ENCODE data around the gene GPX1. TPM values are rescaled to one million over a fixed set of nuclear protein-coding genes. Genes with fewer than 3 reads are reported as not detected.

GPX1 gene
- polyA plus RNA-seq, 2 donors, result 245 to 383 TPM

DNA sequence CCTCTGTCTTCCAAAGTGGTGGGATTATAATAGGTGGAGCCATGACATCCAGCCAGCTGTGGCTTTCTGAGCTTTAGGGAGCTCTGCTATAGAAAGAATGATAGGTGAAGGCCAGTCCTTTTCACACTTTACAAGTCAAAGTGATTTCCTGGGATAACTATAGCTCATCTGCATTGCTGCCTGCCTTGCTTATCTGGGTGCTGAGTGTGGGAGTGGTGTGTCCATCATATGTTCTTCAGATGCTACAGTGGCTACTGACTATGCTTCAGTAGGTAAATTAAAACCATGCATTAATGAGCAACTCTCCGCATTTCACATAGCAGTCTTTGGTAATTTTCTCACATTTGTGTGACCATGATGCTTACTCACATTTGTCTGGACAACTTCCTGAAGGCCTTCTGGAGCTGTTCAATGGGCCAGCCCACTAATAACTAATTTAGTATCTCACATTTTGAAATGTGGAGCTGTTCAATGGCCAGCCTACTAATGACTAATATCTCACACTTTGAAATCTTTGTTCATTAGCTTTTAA, 30.2 kb upstream of the GPX1 start:
- H3K27ac ChIP-seq (ENCODE audit: low read depth in 2 of 2, low read length in 1 of 2), result no peak overlapping the region
- H3K27me3 ChIP-seq (ENCODE audit: control insufficient read depth in 1 of 2, insufficient read depth in 2 of 2, low read length in 2 of 2), result no peaks in the 10 kb centered on the region
- H3K36me3 ChIP-seq (ENCODE audit: control insufficient read depth in 2 of 2, insufficient read depth in 2 of 2, low read length in 1 of 2), result no peaks in the 10 kb centered on the region
- H3K9me3 ChIP-seq (ENCODE audit: control insufficient read depth in 2 of 2, insufficient read depth in 1 of 2, low read depth in 1 of 2, low read length in 1 of 2), result no peaks in the 10 kb centered on the region
- peaks cover 0 to 2% of the 10 kb centered on the region in 2 donors for H3K4me1 ChIP-seq (ENCODE audit: control insufficient read depth in 2 of 2, insufficient read depth in 2 of 2, low read length in 1 of 2)
- no peak overlapping the region for H3K4me3 ChIP-seq (ENCODE audit: low read depth in 1 of 2, low read length in 2 of 2)
- WGBS, 2 donors, result 85 to 97% methylated on average over 1 of the region's 1 CpG

DNA sequence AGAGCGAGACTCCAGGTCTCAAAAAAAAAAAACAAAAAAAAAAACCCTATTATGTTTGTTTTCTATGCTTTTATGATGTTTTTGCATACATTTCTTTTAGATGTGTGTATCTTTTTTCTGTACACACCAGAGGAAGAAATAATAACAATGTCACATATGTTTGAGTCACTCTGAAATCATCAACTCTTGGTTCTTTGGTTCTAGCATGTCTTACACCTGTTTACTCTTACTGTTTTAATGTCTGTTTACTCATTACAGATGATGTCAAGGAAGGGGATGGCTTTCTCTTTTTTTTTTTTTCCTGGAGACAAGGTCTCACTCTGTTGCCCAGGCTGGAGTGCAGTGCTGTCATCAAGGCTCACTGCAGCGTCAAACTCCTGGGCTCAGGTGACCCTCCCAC, 29.6 kb upstream of the GPX1 start:
- no peaks in the 10 kb centered on the region for H3K9me3 ChIP-seq (ENCODE audit: control insufficient read depth in 2 of 2, insufficient read depth in 1 of 2, low read depth in 1 of 2, low read length in 1 of 2)
- no peak overlapping the region for H3K4me3 ChIP-seq (ENCODE audit: low read depth in 1 of 2, low read length in 2 of 2)
- H3K4me1 ChIP-seq (ENCODE audit: control insufficient read depth in 2 of 2, insufficient read depth in 2 of 2, low read length in 1 of 2), result peaks cover 0 to 2% of the 10 kb centered on the region in 2 donors
- 85 to 96% methylated on average over 2 of the region's 2 CpGs for WGBS, 2 donors
- no peaks in the 10 kb centered on the region for H3K27me3 ChIP-seq (ENCODE audit: control insufficient read depth in 1 of 2, insufficient read depth in 2 of 2, low read length in 2 of 2)
- no peak overlapping the region for H3K27ac ChIP-seq (ENCODE audit: low read depth in 2 of 2, low read length in 1 of 2)
- H3K36me3 ChIP-seq (ENCODE audit: control insufficient read depth in 2 of 2, insufficient read depth in 2 of 2, low read length in 1 of 2), result no peaks in the 10 kb centered on the region

DNA sequence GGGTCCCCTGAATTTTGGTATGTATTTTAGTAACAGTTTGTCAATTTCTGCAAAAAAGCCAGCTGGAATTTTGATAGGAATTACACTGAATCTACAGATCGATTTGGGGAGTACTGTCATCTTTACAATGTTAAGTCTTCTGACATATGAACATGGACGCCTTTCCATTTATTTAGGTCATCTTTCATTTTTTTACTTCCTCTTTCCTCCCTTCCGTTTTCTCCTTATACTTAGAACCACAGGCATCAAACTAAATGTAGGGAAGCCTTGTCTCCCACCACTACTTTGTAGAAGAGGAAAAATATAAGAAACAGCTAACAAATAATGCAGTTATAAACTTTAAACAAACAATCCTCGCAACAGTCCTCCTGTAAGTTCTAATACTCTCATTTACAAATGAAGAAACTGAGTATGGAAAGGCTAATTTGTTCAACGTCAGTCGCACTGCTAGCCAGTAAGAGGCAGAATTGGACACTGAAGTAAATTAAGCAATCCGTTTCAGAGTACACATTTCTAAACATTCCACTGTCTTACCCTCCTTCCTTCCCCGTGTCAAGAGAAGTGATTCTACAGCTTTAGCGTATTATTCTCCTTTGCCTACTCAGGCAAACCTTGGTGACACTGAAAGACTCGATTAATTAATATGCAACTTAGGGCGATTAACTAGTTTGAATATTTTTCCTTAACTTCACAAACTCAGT, 28.1 kb upstream of the GPX1 start:
- Histone ChIP-seq H3K27ac (ENCODE audit: low read depth in 2 of 2, low read length in 1 of 2) (no peak overlapping the region), H3K4me1 (ENCODE audit: control insufficient read depth in 2 of 2, insufficient read depth in 2 of 2, low read length in 1 of 2) (peaks cover 0 to 2% of the 10 kb centered on the region in 2 donors), H3K9me3 (ENCODE audit: control insufficient read depth in 2 of 2, insufficient read depth in 1 of 2, low read depth in 1 of 2, low read length in 1 of 2) (no peaks in the 10 kb centered on the region), H3K27me3 (ENCODE audit: control insufficient read depth in 1 of 2, insufficient read depth in 2 of 2, low read length in 2 of 2) (no peaks in the 10 kb centered on the region), H3K36me3 (ENCODE audit: control insufficient read depth in 2 of 2, insufficient read depth in 2 of 2, low read length in 1 of 2) (no peaks in the 10 kb centered on the region), H3K4me3 (ENCODE audit: low read depth in 1 of 2, low read length in 2 of 2) (no peak overlapping the region)
- WGBS, 2 donors, result 78 to 80% methylated on average over 11 of the region's 11 CpGs

DNA sequence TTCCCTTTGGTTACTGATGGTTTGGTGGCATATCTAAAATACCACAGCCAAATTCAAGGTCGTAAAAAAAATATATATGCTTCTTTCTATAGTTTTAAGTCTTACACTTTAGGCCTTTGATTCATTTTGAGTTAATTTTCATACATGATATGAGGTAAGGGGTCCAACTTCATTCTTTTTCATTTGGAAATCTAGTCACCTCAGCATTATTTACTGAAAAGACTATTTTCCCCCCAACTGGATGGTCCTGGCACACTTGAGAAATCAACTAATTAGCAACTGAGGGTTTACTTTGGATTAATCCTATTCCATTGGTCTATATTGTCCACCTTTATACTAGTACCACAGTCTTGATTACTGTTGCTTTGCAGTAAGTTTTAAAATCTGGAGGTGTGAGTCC, 27.5 kb upstream of the GPX1 start:
- Histone ChIP-seq H3K9me3 (ENCODE audit: control insufficient read depth in 2 of 2, insufficient read depth in 1 of 2, low read depth in 1 of 2, low read length in 1 of 2) (no peaks in the 10 kb centered on the region), H3K4me3 (ENCODE audit: low read depth in 1 of 2, low read length in 2 of 2) (no peak overlapping the region), H3K4me1 (ENCODE audit: control insufficient read depth in 2 of 2, insufficient read depth in 2 of 2, low read length in 1 of 2) (peaks cover 0 to 2% of the 10 kb centered on the region in 2 donors), H3K27ac (ENCODE audit: low read depth in 2 of 2, low read length in 1 of 2) (no peak overlapping the region), H3K27me3 (ENCODE audit: control insufficient read depth in 1 of 2, insufficient read depth in 2 of 2, low read length in 2 of 2) (no peaks in the 10 kb centered on the region), H3K36me3 (ENCODE audit: control insufficient read depth in 2 of 2, insufficient read depth in 2 of 2, low read length in 1 of 2) (no peaks in the 10 kb centered on the region)
- WGBS, 2 donors, result 80 to 89% methylated on average over 1 of the region's 1 CpG

DNA sequence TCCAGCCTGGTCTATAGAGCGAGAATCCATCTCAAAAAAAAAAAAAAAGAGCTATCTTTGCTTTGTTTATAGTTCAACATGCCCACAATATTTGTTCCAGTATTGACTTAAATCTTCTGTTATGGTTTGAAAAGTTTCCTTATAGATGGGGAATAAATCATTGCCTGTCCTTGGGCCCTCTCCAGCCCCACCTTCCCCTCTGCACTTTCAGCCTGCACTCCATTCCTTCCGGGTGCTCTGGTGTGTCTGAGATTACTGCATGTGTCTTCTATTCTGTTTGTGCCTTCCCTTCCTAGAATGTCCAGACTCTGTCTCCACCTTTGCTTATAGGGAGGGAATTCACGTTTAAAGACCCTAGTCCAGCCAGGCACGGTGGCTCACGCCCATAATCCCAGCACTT, 25.2 kb upstream of the GPX1 start:
- no peaks in the 10 kb centered on the region for H3K27me3 ChIP-seq (ENCODE audit: control insufficient read depth in 1 of 2, insufficient read depth in 2 of 2, low read length in 2 of 2)
- peaks cover 0 to 4% of the 10 kb centered on the region in 2 donors for H3K4me1 ChIP-seq (ENCODE audit: control insufficient read depth in 2 of 2, insufficient read depth in 2 of 2, low read length in 1 of 2)
- 61 to 66% methylated on average over 4 to 5 of the region's 5 CpGs for WGBS, 2 donors
- H3K36me3 ChIP-seq (ENCODE audit: control insufficient read depth in 2 of 2, insufficient read depth in 2 of 2, low read length in 1 of 2), result no peaks in the 10 kb centered on the region
- H3K9me3 ChIP-seq (ENCODE audit: control insufficient read depth in 2 of 2, insufficient read depth in 1 of 2, low read depth in 1 of 2, low read length in 1 of 2), result no peaks in the 10 kb centered on the region
- no peak overlapping the region for H3K4me3 ChIP-seq (ENCODE audit: low read depth in 1 of 2, low read length in 2 of 2)
- H3K27ac ChIP-seq (ENCODE audit: low read depth in 2 of 2, low read length in 1 of 2), result no peak overlapping the region

DNA sequence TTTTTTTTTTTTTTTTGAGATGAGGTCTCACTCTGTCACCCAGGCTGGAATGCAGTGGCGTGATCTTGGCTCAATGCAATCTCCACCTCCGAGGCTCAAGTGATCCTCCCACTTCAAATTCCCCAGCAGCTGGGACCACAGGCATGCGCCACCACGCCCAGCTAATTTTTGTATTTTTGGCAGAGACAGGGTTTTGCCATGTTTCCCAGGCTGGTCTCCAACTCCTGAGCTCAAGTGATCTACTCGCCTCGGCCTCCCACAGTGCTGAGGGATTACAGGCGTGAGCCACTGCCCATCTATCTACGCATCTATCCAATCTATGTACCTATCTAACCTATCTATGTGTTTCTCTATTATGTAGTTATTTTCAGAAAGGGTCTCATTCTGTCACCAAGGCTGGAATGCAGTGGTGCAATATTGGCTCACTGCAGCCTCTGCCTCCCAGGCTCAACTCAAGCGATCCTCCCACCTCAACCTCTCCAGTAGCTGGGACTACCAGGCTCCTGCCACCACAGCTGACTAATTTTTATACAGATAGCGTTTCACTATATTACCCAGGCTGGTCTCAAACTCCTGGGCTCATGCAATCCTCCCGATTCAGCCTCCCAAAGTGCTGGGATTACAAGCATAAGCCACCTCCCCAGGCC, 20.2 kb upstream of the GPX1 start:
- no peak overlapping the region for H3K27ac ChIP-seq (ENCODE audit: low read depth in 2 of 2, low read length in 1 of 2)
- no peak overlapping the region for H3K4me3 ChIP-seq (ENCODE audit: low read depth in 1 of 2, low read length in 2 of 2)
- peaks cover 2 to 5% of the 10 kb centered on the region in 2 donors for H3K36me3 ChIP-seq (ENCODE audit: control insufficient read depth in 2 of 2, insufficient read depth in 2 of 2, low read length in 1 of 2)
- 47 to 70% methylated on average over 11 of the region's 11 CpGs for WGBS, 2 donors
- H3K4me1 ChIP-seq (ENCODE audit: control insufficient read depth in 2 of 2, insufficient read depth in 2 of 2, low read length in 1 of 2), result peaks cover 0 to 2% of the 10 kb centered on the region in 2 donors
- H3K9me3 ChIP-seq (ENCODE audit: control insufficient read depth in 2 of 2, insufficient read depth in 1 of 2, low read depth in 1 of 2, low read length in 1 of 2), result no peaks in the 10 kb centered on the region
- H3K27me3 ChIP-seq (ENCODE audit: control insufficient read depth in 1 of 2, insufficient read depth in 2 of 2, low read length in 2 of 2), result no peaks in the 10 kb centered on the region

DNA sequence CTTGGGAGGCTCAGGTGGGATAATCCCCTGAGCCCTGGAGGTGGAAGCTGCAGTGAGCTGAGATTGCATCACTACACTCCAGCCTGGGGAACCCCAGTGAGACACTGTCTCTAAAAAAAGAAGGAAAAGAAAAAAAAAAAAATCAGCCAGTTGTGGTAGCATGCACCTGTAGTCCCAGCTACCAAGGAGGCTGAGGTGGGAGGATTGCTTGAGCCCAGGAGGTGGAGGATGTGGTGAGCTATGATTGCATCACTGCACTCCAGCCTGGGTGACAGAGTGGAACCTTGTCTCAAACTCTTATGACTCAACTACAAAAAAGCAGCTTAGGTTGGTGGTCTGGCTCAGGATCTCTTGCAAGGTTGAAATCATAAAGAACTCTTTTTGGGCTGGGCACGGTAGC, 19.3 kb upstream of the GPX1 start:
- Histone ChIP-seq H3K4me3 (ENCODE audit: low read depth in 1 of 2, low read length in 2 of 2) (no peak overlapping the region), H3K4me1 (ENCODE audit: control insufficient read depth in 2 of 2, insufficient read depth in 2 of 2, low read length in 1 of 2) (peaks cover 0 to 2% of the 10 kb centered on the region in 2 donors), H3K27ac (ENCODE audit: low read depth in 2 of 2, low read length in 1 of 2) (no peak overlapping the region), H3K9me3 (ENCODE audit: control insufficient read depth in 2 of 2, insufficient read depth in 1 of 2, low read depth in 1 of 2, low read length in 1 of 2) (no peaks in the 10 kb centered on the region), H3K27me3 (ENCODE audit: control insufficient read depth in 1 of 2, insufficient read depth in 2 of 2, low read length in 2 of 2) (no peaks in the 10 kb centered on the region), H3K36me3 (ENCODE audit: control insufficient read depth in 2 of 2, insufficient read depth in 2 of 2, low read length in 1 of 2) (peaks cover 3 to 10% of the 10 kb centered on the region in 2 donors)
- 78 to 94% methylated on average over 1 of the region's 1 CpG for WGBS, 2 donors

DNA sequence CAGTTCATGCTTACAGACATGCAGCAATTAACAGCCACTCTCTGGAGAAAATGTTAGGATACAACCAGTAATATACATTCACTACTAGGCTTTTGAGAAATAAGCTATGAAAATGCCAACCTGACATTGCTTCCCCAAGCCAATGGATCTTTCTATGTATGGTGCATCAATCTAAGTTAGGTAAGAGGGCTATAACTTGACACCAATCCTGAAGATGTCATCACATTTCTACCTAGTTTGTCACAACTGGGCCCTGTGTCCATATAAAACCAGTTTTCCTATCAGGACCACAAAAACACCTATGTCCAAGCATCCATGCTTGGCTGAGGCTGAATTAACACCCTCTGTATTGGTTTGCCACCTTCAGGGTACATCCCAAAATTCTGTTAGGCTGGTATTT, 13.8 kb upstream of the GPX1 start:
- H3K27me3 ChIP-seq (ENCODE audit: control insufficient read depth in 1 of 2, insufficient read depth in 2 of 2, low read length in 2 of 2), result no peaks in the 10 kb centered on the region
- no peaks in the 10 kb centered on the region for H3K9me3 ChIP-seq (ENCODE audit: control insufficient read depth in 2 of 2, insufficient read depth in 1 of 2, low read depth in 1 of 2, low read length in 1 of 2)
- no peak overlapping the region for H3K27ac ChIP-seq (ENCODE audit: low read depth in 2 of 2, low read length in 1 of 2)
- H3K36me3 ChIP-seq (ENCODE audit: control insufficient read depth in 2 of 2, insufficient read depth in 2 of 2, low read length in 1 of 2), result peaks cover 11 to 18% of the 10 kb centered on the region in 2 donors
- H3K4me3 ChIP-seq (ENCODE audit: low read depth in 1 of 2, low read length in 2 of 2), result no peak overlapping the region
- no peaks in the 10 kb centered on the region for H3K4me1 ChIP-seq (ENCODE audit: control insufficient read depth in 2 of 2, insufficient read depth in 2 of 2, low read length in 1 of 2)

DNA sequence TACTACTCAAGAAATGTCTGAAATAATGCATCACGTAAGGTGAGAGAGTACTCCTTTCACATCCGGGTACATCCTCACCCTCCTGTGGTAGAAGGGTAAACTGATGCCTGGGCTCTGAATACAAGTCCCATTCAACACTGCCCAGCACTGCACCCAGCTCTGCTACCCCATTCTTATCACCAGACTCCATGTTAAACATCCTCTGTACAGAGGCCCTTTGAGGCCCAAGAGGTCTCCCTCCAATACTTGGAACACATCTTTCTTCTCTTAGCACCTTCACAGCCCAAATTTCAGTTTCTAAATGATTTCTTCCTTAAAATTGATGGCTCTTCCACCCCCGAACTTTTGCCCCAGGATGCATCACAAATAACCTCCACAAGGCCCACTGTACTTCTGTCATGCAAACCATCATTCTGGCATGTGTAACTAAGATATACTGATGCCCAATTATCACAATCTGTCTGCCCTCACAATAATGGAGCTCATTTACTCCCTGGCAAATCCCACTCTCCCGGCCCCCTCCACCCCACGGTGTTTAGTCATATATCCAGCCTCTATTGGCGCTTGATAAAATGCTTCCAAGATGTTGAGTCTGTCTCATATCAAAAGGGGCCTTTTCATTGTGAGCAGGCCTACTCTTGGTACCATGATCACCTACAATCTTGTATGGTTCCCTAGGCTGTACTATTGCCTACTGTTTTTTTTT, 12.6 kb upstream of the GPX1 start:
- Histone ChIP-seq H3K27me3 (ENCODE audit: control insufficient read depth in 1 of 2, insufficient read depth in 2 of 2, low read length in 2 of 2) (no peaks in the 10 kb centered on the region), H3K27ac (ENCODE audit: low read depth in 2 of 2, low read length in 1 of 2) (no peak overlapping the region), H3K9me3 (ENCODE audit: control insufficient read depth in 2 of 2, insufficient read depth in 1 of 2, low read depth in 1 of 2, low read length in 1 of 2) (no peaks in the 10 kb centered on the region), H3K36me3 (ENCODE audit: control insufficient read depth in 2 of 2, insufficient read depth in 2 of 2, low read length in 1 of 2) (peaks cover 11 to 25% of the 10 kb centered on the region in 2 donors), H3K4me1 (ENCODE audit: control insufficient read depth in 2 of 2, insufficient read depth in 2 of 2, low read length in 1 of 2) (no peaks in the 10 kb centered on the region), H3K4me3 (ENCODE audit: low read depth in 1 of 2, low read length in 2 of 2) (no peak overlapping the region)
- WGBS, 2 donors, result 88 to 89% methylated on average over 6 of the region's 6 CpGs
